ENCODE measurements around the gene MRTFB. TPM values are rescaled to one million over a fixed set of nuclear protein-coding genes. Genes with fewer than 3 reads are reported as not detected.

MRTFB gene
- polyA plus RNA-seq, 3 donors: 31.9 to 38.4 (median 35.7) TPM

DNA sequence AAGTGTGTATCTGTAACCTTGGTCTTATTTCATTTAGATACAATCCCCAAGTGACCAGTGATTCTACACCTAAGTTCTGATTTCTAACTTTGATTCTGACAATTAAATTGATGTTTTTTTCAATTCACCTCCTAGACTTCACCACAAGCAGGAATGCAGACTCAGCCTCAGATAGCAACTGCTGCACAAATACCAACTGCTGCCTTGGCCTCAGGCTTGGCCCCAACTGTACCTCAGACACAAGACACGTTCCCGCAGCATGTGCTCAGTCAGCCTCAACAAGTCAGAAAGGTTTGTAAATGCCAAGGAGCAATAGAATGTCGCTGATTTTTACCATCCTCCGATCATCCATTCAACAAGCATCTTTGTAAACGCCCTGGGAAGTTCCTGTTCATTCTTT lies 177.7 kb downstream of the MRTFB start:
- no peak for DNase-seq (ENCODE audit: extremely low read depth in 1 of 11, low read depth in 9 of 11, low spot score in 4 of 11)

- DNase-seq (ENCODE audit: extremely low read depth in 1 of 11, low read depth in 9 of 11, low spot score in 4 of 11): peak in 6 of 11 donors; percentile 16 to 57 (median 33)
These were observed 178.3 kb downstream of the MRTFB start for GRCh38 chr16:14249291-14250032.

DNA sequence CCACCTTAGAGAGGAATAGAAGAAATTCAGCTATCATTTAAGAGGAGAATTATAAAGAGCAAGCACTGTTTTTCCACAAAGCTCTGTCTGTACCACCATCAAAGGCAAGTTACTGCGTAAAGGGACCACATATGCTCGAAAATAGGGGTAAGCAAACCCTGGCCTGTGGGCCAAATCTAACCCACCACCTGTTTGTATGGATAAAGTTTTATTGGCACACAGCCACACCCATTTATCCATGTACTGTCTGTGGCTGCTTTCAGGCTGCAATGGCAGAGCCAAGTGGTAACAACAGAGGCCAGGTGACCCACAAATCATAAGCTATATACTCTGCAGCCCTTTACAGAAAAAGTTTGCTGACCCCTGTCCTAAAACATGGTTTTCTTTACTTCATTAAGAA lies 180.3 kb downstream of the MRTFB start:
- no peak for DNase-seq (ENCODE audit: extremely low read depth in 1 of 11, low read depth in 9 of 11, low spot score in 4 of 11)

DNA sequence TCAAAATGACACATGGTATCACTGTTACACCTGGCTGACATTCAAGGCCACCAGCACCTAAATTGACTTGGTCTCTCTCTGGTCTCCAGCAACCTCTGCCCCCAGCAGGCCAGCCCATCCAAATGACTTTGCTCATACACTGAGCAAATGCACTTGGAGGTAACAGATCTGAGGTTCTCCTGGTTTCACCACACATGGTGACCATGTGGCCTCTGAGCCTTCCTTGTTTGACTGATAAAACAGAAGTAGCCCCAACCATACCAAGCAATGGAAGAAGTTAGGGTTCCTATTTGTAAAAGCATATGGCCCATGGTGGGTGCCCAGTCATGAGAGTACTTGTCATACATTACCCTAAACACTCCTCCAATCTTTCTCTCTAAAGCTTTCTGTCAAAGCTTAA lies 181.7 kb downstream of the MRTFB start:
- DNase-seq (ENCODE audit: extremely low read depth in 1 of 11, low read depth in 9 of 11, low spot score in 4 of 11): no peak

DNA sequence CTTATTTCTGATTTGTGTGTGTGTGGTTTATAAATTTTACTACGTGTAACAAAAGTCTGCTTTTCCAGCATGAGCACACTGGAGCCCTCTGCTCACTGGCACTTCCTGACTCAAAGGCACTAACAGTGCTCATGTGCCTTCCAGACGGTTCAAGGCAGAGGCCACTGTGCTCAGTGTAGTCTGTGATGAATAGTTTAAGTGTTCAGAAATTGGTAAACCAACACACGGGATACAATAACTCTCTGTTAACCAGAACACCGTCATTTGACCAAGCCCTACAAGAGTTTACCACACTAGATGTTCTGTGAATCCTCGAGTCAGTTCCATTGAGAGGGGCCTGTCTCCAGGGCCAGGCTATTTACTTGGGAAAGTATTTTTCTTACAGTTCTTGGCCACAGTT lies 191.9 kb downstream of the MRTFB start:
- no peak for DNase-seq (ENCODE audit: extremely low read depth in 1 of 11, low read depth in 9 of 11, low spot score in 4 of 11)

GRCh38 chr16:14263769-14264168 lies 192.7 kb downstream of the MRTFB start:
- DNase-seq (ENCODE audit: extremely low read depth in 1 of 11, low read depth in 9 of 11, low spot score in 4 of 11): no peak

DNA sequence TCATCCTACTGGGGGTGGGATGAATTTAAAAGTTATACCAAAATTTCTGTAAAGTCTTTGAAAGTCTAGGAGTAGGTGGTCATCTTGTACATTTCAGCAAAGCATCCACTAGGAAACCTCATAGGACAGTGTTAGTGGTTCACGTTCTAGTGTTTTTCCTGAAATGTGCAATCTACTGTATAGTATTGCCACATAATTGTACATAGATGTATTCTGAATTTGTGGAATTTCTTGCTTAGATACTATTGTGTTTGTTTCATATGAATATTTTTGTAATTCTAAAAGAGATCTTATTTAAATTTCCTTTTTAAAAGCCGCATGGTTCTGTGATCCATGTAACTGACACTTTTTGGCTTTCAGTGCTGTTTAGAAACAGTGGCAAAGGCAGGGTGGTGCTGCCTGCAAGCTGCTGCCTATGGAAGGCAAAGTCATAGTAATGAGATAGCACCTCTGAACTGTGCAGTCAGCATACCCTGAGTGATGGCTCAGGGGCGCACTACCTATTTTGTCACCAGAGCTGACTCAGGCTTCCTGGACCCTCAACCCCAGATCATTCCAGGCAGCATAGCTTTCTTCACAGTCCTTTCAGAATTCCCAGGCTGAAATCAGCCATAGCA lies 193.3 kb downstream of the MRTFB start:
- DNase-seq (ENCODE audit: extremely low read depth in 1 of 11, low read depth in 9 of 11, low spot score in 4 of 11): no peak

- DNase-seq (ENCODE audit: extremely low read depth in 1 of 11, low read depth in 9 of 11, low spot score in 4 of 11): no peak
These were observed 197.0 kb downstream of the MRTFB start for GRCh38 chr16:14268073-14268472.

- DNase-seq (ENCODE audit: extremely low read depth in 1 of 11, low read depth in 9 of 11, low spot score in 4 of 11): no peak
These were observed 204.8 kb downstream of the MRTFB start for GRCh38 chr16:14275934-14276333.

GRCh38 chr16:14278749-14279148 lies 207.6 kb downstream of the MRTFB start:
- DNase-seq (ENCODE audit: extremely low read depth in 1 of 11, low read depth in 9 of 11, low spot score in 4 of 11): no peak

GRCh38 chr16:14280541-14280940 lies 209.4 kb downstream of the MRTFB start:
- no peak for DNase-seq (ENCODE audit: extremely low read depth in 1 of 11, low read depth in 9 of 11, low spot score in 4 of 11)

DNA sequence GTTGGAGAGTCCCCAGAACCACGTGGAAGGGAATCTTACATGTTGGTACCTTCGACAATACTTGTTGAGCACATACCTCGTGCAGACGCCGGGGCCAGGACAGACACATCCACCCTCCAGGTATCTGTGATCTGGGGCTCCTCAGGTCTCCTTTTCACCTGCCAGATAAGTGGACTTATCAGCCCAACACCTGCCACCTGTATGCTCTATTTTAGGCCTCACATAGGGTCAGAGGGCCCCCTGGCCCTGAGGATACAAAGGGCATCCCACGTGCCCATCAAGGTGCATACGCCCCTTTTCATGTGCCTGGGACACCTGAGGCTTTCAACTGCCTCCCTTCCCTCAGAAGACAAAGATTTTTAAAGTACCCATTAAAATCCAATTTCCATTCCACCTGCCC lies 212.7 kb downstream of the MRTFB start:
- DNase-seq (ENCODE audit: extremely low read depth in 1 of 11, low read depth in 9 of 11, low spot score in 4 of 11): no peak

- DNase-seq (ENCODE audit: extremely low read depth in 1 of 11, low read depth in 9 of 11, low spot score in 4 of 11): no peak
These were observed 213.3 kb downstream of the MRTFB start for GRCh38 chr16:14284371-14284770.

- DNase-seq (ENCODE audit: extremely low read depth in 1 of 11, low read depth in 9 of 11, low spot score in 4 of 11): peak in 4 of 11 donors; percentile 28 to 62 (median 60)
These were observed 213.9 kb downstream of the MRTFB start for GRCh38 chr16:14284930-14285512.

GRCh38 chr16:14285513-14286367 lies 214.6 kb downstream of the MRTFB start:
- DNase-seq (ENCODE audit: extremely low read depth in 1 of 11, low read depth in 9 of 11, low spot score in 4 of 11): peak; percentile 80 to 93 (median 90)

DNA sequence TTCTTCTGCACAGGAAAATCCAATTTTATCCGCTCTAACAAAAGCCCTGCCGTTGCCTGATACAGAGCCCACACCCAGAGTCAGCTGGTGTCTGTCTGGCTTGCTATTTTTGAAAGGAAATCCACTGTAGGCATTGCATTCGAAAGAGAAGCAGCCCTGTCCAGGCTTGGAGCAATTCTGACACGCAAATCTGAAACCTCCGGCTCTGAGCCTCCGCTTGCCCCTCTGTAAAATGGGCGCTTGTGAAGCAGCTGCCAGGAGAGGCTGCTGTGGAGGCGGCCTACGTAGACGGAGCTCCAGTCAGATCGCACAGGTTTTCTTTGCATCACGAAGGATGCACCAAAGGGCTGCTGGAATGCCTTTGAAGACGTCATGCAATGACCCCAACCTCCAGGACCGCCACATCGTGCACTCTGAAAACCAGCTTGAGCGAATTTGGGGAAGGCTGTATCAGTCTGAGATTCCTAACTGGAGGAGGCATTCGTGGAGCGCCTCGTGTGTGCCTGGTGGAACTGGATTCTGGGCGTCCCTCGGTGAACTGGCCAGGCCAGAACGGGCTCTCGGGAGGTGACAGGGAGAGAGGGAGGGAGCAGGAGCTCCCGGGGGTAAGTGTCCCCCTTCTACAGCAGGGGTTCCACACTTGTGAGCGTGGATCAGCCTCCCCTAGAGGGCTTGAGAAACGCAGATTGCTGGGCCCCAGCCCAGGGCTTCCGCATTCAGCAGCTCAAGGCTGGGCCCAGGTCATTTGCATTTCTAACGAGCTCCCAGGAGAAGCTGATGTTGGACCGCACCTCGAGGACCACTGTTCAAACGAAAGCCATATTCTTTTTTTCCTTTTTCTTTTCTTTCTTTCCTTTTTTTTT lies 215.5 kb downstream of the MRTFB start:
- DNase-seq (ENCODE audit: extremely low read depth in 1 of 11, low read depth in 9 of 11, low spot score in 4 of 11): peak in 1 of 11 donors; percentile 25

- no peak for DNase-seq (ENCODE audit: extremely low read depth in 1 of 11, low read depth in 9 of 11, low spot score in 4 of 11)
These were observed 218.7 kb downstream of the MRTFB start for GRCh38 chr16:14289692-14290340.

DNA sequence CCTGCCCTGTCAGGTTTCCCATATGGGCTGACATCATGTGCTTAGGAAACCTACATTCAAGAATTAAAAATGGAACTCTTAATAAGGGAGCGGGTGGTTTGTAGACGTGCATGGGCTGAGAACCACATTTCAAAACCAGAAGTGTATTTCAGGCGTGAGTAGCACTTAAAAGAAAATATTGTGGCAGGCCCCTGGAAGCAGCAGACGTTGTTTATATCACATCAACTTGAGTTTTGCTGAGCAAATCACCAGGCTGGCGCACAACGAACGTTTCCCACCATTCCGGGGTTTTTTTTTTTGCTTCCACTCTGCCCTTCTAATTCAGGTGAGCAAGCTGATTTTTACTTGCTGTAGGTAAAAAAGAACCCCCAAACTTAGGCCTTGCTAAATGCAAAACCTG lies 220.2 kb downstream of the MRTFB start:
- DNase-seq (ENCODE audit: extremely low read depth in 1 of 11, low read depth in 9 of 11, low spot score in 4 of 11): no peak
